NB4 (cell line): ENCODE data around the gene CTTNBP2.

Experiments
- POLR2A ChIP-seq: IDR thresholded peaks from 2 replicates; pipeline ENCODE4 v1.6.1; 2011; ENCODE audit warnings: mild to moderate bottlenecking; ENCODE audit not compliant: insufficient read length; ENCODE audit errors: extremely low read depth
- TF ChIP-seq, protein P1 (sequence below): IDR thresholded peaks from one replicate; pipeline ENCODE4 v1.5.1; 2012; ENCODE audit warnings: low read depth, low read length

DNA sequence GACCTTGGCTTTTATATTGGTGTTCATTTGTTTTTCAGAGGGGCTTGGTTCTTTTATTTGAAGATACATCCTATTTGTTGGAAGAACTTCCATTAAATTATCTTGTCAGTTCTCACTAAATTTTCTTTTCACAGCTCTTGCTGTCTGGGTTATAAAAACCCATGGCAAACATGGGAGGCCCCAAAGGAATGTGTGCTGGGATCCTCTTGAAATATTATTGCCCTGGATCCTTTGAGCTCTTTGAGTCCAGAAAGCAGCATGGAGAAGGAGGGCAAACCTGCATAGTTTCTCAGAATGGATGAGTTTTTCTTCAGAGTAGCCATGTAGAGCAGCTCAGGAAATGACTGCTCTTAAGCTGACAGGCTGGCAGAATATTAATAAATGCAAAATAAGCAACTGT, 187.4 kb downstream of the CTTNBP2 start:
- TF ChIP-seq, protein P1, sequence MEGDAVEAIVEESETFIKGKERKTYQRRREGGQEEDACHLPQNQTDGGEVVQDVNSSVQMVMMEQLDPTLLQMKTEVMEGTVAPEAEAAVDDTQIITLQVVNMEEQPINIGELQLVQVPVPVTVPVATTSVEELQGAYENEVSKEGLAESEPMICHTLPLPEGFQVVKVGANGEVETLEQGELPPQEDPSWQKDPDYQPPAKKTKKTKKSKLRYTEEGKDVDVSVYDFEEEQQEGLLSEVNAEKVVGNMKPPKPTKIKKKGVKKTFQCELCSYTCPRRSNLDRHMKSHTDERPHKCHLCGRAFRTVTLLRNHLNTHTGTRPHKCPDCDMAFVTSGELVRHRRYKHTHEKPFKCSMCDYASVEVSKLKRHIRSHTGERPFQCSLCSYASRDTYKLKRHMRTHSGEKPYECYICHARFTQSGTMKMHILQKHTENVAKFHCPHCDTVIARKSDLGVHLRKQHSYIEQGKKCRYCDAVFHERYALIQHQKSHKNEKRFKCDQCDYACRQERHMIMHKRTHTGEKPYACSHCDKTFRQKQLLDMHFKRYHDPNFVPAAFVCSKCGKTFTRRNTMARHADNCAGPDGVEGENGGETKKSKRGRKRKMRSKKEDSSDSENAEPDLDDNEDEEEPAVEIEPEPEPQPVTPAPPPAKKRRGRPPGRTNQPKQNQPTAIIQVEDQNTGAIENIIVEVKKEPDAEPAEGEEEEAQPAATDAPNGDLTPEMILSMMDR, result no peak
- no peak for TF ChIP-seq POLR2A
